Natural killer cell (primary cell): ENCODE data around the gene RORB. TPM values are rescaled to one million over a fixed set of nuclear protein-coding genes. Genes with fewer than 3 reads are reported as not detected.

Source experiments
- ATAC-seq, 3 donors: fragments of 150-1000 bp in 2 of 3; fragments of 200-7000 bp in 1 of 3; cut with Tn5 transposase; 1 replicate in 1 of 3; 2 replicates in 2 of 3; pipeline ENCODE4 v1.10.0; 2021; ENCODE audit warnings: mild to moderate bottlenecking in 2 of 3, moderate library complexity in 2 of 3
- DNase-seq, 2 donors: peaks; one replicate each; pipeline versions ENCODE4 v3.0.0 to v3.0.0-alpha.2; 2013 to 2021; ENCODE audit warnings: mixed read lengths in 1 of 2
- H3K27ac ChIP-seq: one replicate; pipeline ENCODE4 v1.5.1; 2013; ENCODE audit warnings: mild to moderate bottlenecking, low read length
- H3K27me3 ChIP-seq: one replicate; pipeline ENCODE4 v1.6.1; 2013; ENCODE audit warnings: low read length; ENCODE audit not compliant: control insufficient read depth, insufficient read depth
- H3K36me3 ChIP-seq: one replicate; pipeline ENCODE4 v1.6.1; 2013; ENCODE audit warnings: low read length; ENCODE audit not compliant: control insufficient read depth, insufficient read depth
- H3K4me1 ChIP-seq: one replicate; pipeline ENCODE4 v1.6.1; 2013; ENCODE audit warnings: low read length; ENCODE audit not compliant: control insufficient read depth, insufficient read depth
- H3K4me3 ChIP-seq: one replicate; pipeline ENCODE4 v1.5.1; 2013; ENCODE audit warnings: low read length
- H3K9me3 ChIP-seq: one replicate; pipeline ENCODE4 v1.6.1; 2013; ENCODE audit warnings: low read length; ENCODE audit not compliant: control insufficient read depth, insufficient read depth
- H3K27ac Mint-ChIP-seq, 2 donors: one replicate each; pipeline ENCODE4 v1.8.0; 2022; ENCODE audit warnings: mild to moderate bottlenecking in 2 of 2, mixed read lengths in 2 of 2, moderate library complexity in 1 of 2
- H3K27me3 Mint-ChIP-seq, 2 donors: one replicate each; pipeline ENCODE4 v1.8.0; 2022; ENCODE audit warnings: low read depth in 2 of 2, mixed read lengths in 2 of 2
- H3K36me3 Mint-ChIP-seq: one replicate; pipeline ENCODE4 v1.8.0; 2022; ENCODE audit warnings: mixed read lengths
- H3K4me1 Mint-ChIP-seq, 2 donors: one replicate each; pipeline ENCODE4 v1.8.0; 2022; ENCODE audit warnings: mixed read lengths in 2 of 2
- H3K4me3 Mint-ChIP-seq: one replicate; pipeline ENCODE4 v1.8.0; 2022; ENCODE audit warnings: mild to moderate bottlenecking, moderate library complexity, mixed read lengths
- H3K9me3 Mint-ChIP-seq, 2 donors: one replicate each; pipeline ENCODE4 v1.8.0; 2022; ENCODE audit warnings: mixed read lengths in 2 of 2
- CTCF ChIP-seq: fragments of 200-600 bp; IDR thresholded peaks from one replicate; pipeline ENCODE4 v1.8.0; 2022; ENCODE audit warnings: antibody characterized with exemption
- WGBS: methylation state at CpG from one replicate; pipeline ENCODE4 v1.1.7; 2013; ENCODE audit warnings: missing lambda C conversion rate; ENCODE audit not compliant: insufficient coverage; 5-methylcytosine and 5-hydroxymethylcytosine counted together
- intact Hi-C: fragments of 100-400 bp; cut with micrococcal nuclease; formaldehyde crosslinking; loops from one replicate; pipeline ENCODE4 v1.14.2; 2022
- total RNA-seq, 4 donors: library from RNA; stranded (reverse); fragments of 120-200 nt in 1 of 4; gene quantifications; one replicate each; pipeline versions ENCODE4 v1.2.3 to v1.2.4, GENCODE V29; 2013 to 2022

Gene RORB
- total RNA-seq, 3 donors from 2014 or later (not counting 1 experiment from before 2014, with no cell fraction given): 0.38 to 0.73 (median 0.41) TPM

- Mint-ChIP-seq H3K27ac (peak overlapping the region; percentile 61 to 92), H3K4me3 (peak overlapping the region; percentile 98), H3K4me1 (peaks cover 25 to 48% of the 10 kb centered on the region in 2 donors), H3K27me3 (peaks cover 26 to 40% of the 10 kb centered on the region in 2 donors), H3K9me3 (no peaks in the 10 kb centered on the region), H3K36me3 (no peaks in the 10 kb centered on the region)
- DNase-seq (peak; percentile 31 to 37), ATAC-seq (peak; percentile 22 to 30 (median 22))
- Histone ChIP-seq H3K36me3 (no peaks in the 10 kb centered on the region), H3K27ac (no peak overlapping the region), H3K27me3 (peaks cover 30% of the 10 kb centered on the region), H3K4me3 (peak overlapping the region; percentile 87), H3K4me1 (peaks cover 30% of the 10 kb centered on the region), H3K9me3 (no peaks in the 10 kb centered on the region)
- intact Hi-C loops: no loop called here
- WGBS: 1% methylated on average over 77 of the region's 77 CpGs
- no peak for TF ChIP-seq CTCF
Observed at GRCh38 chr9:74497748-74498620, 849 bp downstream of the RORB start.

GRCh38 chr9:74498621-74499095, 1.5 kb downstream of the RORB start:
- H3K4me3 Mint-ChIP-seq: peak overlapping the region; percentile 98
- WGBS: 2% methylated on average over 34 of the region's 34 CpGs
- no peaks in the 10 kb centered on the region for H3K9me3 Mint-ChIP-seq
- ATAC-seq (no peak), DNase-seq (no peak)
- Histone ChIP-seq H3K4me1 (peaks cover 30% of the 10 kb centered on the region), H3K36me3 (no peaks in the 10 kb centered on the region), H3K9me3 (no peaks in the 10 kb centered on the region), H3K27ac (no peak overlapping the region), H3K27me3 (peaks cover 36% of the 10 kb centered on the region), H3K4me3 (peak overlapping the region; percentile 87)
- peaks cover 26 to 47% of the 10 kb centered on the region in 2 donors for H3K27me3 Mint-ChIP-seq
- no peak for TF ChIP-seq CTCF
- peaks cover 25 to 48% of the 10 kb centered on the region in 2 donors for H3K4me1 Mint-ChIP-seq
- H3K27ac Mint-ChIP-seq: peak overlapping the region in 1 of 2 donors; percentile 92
- H3K36me3 Mint-ChIP-seq: no peaks in the 10 kb centered on the region
- intact Hi-C loops: no loop called here

GRCh38 chr9:74499111-74499601, 2.0 kb downstream of the RORB start:
- H3K27ac ChIP-seq: no peak overlapping the region
- no peaks in the 10 kb centered on the region for H3K36me3 ChIP-seq
- no peaks in the 10 kb centered on the region for H3K9me3 ChIP-seq
- Mint-ChIP-seq H3K27ac (peak overlapping the region in 1 of 2 donors; percentile 92), H3K4me3 (peak overlapping the region; percentile 82), H3K9me3 (no peaks in the 10 kb centered on the region), H3K4me1 (peaks cover 25 to 48% of the 10 kb centered on the region in 2 donors), H3K36me3 (no peaks in the 10 kb centered on the region), H3K27me3 (peaks cover 26 to 47% of the 10 kb centered on the region in 2 donors)
- ATAC-seq (no peak), DNase-seq (no peak)
- H3K4me3 ChIP-seq: peak overlapping the region; percentile 2
- H3K27me3 ChIP-seq: peaks cover 35% of the 10 kb centered on the region
- 4% methylated on average over 19 of the region's 19 CpGs for WGBS
- H3K4me1 ChIP-seq: peaks cover 30% of the 10 kb centered on the region
- TF ChIP-seq CTCF: no peak
- intact Hi-C loops: no loop called here
